Tibial nerve (tissue), 4 donors: Measurements from ENCODE around the gene ATAD3A. TPM values are rescaled to one million over a fixed set of nuclear protein-coding genes. Genes with fewer than 3 reads are reported as not detected.

Experiments used
- DNase-seq, 2 donors: peaks; one replicate each; pipeline ENCODE4 v3.0.0-alpha.2; 2019; ENCODE audit warnings: low spot score in 2 of 2
- H3K27ac ChIP-seq, 4 donors: fragments of 200-600 bp; sonication (generic) in 3 of 4; one replicate each; pipeline ENCODE4 v1.5.1; 2017 to 2019; ENCODE audit warnings: mild to moderate bottlenecking in 1 of 4
- H3K27me3 ChIP-seq, 2 donors: fragments of 200-600 bp; sonication (generic) in 1 of 2; one replicate each; pipeline versions ENCODE4 v1.5.1 to v1.6.0; 2017 to 2019
- H3K36me3 ChIP-seq, 3 donors: fragments of 200-600 bp; sonication (generic); one replicate each; pipeline ENCODE4 v1.5.1; 2018 to 2019
- H3K4me1 ChIP-seq, 4 donors: fragments of 200-600 bp; sonication (generic) in 3 of 4; one replicate each; pipeline ENCODE4 v1.5.1; 2017 to 2019
- H3K4me3 ChIP-seq, 4 donors: fragments of 200-600 bp; sonication (generic) in 3 of 4; one replicate each; pipeline ENCODE4 v1.5.1; 2017 to 2019; ENCODE audit warnings: mild to moderate bottlenecking in 1 of 4, moderate library complexity in 1 of 4
- H3K9me3 ChIP-seq, 4 donors: fragments of 200-600 bp; sonication (generic) in 3 of 4; one replicate each; pipeline ENCODE4 v1.5.1; 2017 to 2019
- EP300 ChIP-seq, 2 donors: sonication (generic); formaldehyde crosslinking; IDR thresholded peaks; one replicate each; pipeline ENCODE4 v1.6.1; 2017; ENCODE audit warnings: antibody characterized with exemption in 2 of 2, mild to moderate bottlenecking in 1 of 2
- POLR2A ChIP-seq, 2 donors: fragments of 450-650 bp; IDR thresholded peaks; one replicate each; pipeline ENCODE4 v1.6.1; 2017; ENCODE audit warnings: antibody characterized with exemption in 2 of 2, mild to moderate bottlenecking in 2 of 2, moderate library complexity in 2 of 2
- WGBS, 2 donors: methylation state at CpG; one replicate each; pipeline ENCODE4 v1.1.5; 2018; 5-methylcytosine and 5-hydroxymethylcytosine counted together
- total RNA-seq, 4 donors: library from RNA; depleted of rRNA; stranded (reverse); fragments of >200 nt; gene quantifications; one replicate each; pipeline ENCODE4 v1.1.0, GENCODE V29; 2016
- TF ChIP-seq, protein P1 (sequence below), 5 experiments: fragments of 200-600 bp in 3 of 5; fragments of 450-650 bp in 2 of 5; sonication (generic) in 3 of 5; IDR thresholded peaks; one replicate each; pipeline ENCODE4 v1.5.1; 2016 to 2019; ENCODE audit warnings: antibody characterized with exemption in 5 of 5, mild to moderate bottlenecking in 3 of 5, moderate library complexity in 2 of 5

ATAD3A gene
- total RNA-seq, 4 donors from 2014 or later = 19.6 to 47.4 (median 27.0) TPM

DNA sequence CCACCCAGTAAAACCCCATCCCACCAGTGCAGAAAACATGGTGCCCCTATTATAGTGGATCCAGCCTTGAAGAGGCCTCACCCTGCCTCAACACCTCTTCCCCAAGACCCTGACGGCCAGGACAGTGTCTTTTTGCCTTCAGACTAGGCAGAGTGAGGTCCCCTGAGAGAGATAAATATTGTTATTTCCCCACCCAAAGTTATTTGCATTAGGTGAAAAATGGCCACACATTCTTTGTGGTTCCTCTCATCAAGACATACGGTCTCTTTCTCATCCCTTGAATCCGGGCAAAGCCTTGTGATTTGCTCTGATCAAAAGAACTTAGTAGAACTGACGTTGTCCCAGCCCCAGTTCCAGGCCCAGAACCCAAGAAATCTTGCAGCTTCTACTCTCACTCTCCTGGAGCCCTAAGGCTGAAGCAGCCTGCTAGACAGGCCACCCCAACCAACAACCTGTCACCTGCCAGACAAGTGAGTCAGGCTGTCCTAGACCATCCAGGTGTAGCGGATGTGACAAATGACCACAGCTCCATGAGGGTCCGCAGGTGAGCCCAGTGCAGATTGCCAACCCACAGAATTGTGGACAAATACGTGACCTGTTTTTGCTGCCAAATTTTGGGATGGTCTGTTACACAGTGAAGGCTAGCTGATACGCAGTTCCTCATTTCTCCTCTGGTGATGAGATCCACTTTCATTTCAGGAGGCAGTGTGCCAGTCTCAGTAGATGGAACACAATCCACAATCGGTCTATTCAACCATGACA lies 70.8 kb downstream of the ATAD3A start:
- Histone ChIP-seq H3K4me3 (no peak overlapping the region), H3K4me1 (no peaks in the 10 kb centered on the region), H3K27me3 (peaks cover 0 to 2% of the 10 kb centered on the region in 2 donors), H3K36me3 (no peaks in the 10 kb centered on the region), H3K27ac (no peak overlapping the region), H3K9me3 (no peaks in the 10 kb centered on the region)
- DNase-seq = no peak
- WGBS, 2 donors = 71 to 72% methylated on average over 9 of the region's 9 CpGs
- TF ChIP-seq EP300 (IDR thresholded peaks at IDR 0.05) (no peak), POLR2A (IDR thresholded peaks at IDR 0.05) (no peak)
- TF ChIP-seq, protein P1, sequence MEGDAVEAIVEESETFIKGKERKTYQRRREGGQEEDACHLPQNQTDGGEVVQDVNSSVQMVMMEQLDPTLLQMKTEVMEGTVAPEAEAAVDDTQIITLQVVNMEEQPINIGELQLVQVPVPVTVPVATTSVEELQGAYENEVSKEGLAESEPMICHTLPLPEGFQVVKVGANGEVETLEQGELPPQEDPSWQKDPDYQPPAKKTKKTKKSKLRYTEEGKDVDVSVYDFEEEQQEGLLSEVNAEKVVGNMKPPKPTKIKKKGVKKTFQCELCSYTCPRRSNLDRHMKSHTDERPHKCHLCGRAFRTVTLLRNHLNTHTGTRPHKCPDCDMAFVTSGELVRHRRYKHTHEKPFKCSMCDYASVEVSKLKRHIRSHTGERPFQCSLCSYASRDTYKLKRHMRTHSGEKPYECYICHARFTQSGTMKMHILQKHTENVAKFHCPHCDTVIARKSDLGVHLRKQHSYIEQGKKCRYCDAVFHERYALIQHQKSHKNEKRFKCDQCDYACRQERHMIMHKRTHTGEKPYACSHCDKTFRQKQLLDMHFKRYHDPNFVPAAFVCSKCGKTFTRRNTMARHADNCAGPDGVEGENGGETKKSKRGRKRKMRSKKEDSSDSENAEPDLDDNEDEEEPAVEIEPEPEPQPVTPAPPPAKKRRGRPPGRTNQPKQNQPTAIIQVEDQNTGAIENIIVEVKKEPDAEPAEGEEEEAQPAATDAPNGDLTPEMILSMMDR (IDR thresholded peaks at IDR 0.05) = no peak

DNA sequence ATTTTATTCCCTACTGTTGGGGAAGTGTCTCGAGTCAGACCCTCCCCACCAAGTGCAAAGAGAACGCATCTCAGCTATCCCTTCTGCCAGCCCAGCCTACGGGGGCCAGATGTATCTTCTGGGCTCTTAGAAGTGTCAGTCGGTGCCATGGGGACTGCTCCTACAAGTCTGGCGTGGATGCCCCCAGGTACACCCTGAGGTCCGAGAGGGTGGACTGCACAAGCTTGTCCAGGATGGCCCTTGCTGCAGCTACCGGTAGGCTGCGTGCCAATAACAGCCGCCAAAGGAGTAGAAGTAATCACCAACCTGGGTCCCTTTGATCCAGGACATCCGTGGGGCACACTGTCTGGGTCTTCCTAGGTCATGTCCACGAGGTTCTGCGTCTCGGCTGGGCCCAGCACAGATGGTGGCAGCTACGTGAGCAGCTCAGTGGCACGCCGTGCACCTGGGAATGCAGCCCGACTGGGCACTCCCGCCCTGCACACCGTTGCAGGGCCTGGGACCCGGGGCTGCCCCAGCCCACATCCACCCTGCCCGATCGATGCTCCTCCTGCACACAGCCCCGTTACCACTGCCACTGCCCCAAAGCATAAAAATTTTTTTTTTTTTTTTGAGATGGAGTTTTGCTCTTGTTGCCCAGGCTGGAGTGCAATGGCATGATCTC lies 71.5 kb downstream of the ATAD3A start:
- Histone ChIP-seq H3K27ac (no peak overlapping the region), H3K27me3 (peaks cover 0 to 2% of the 10 kb centered on the region in 2 donors), H3K36me3 (no peaks in the 10 kb centered on the region), H3K4me1 (no peaks in the 10 kb centered on the region), H3K4me3 (no peak overlapping the region), H3K9me3 (no peaks in the 10 kb centered on the region)
- TF ChIP-seq POLR2A (IDR thresholded peaks at IDR 0.05) (no peak), EP300 (IDR thresholded peaks at IDR 0.05) (no peak)
- TF ChIP-seq, protein P1 (IDR thresholded peaks at IDR 0.05) = no peak
- WGBS, 2 donors = 86 to 87% methylated on average over 14 to 23 of the region's 23 CpGs
- DNase-seq = no peak

Other genes starting within 250 kb of the ATAD3A start
- 10 to 100 TPM; 42.2 to 61.0 (median 53.5) TPM for gene UBE2J2, start 238.3 kb upstream of the ATAD3A start, total RNA-seq
- gene SCNN1D, start 231.7 kb upstream of the ATAD3A start, total RNA-seq = 10 to 100 TPM in 2 of 4 donors, 1 to 10 TPM in 2; 5.4 to 14.9 (median 9.8) TPM
- gene ACAP3, start 204.2 kb upstream of the ATAD3A start, total RNA-seq = 100 to 1,000 TPM in 1 of 4 donors, 10 to 100 TPM in 3; 34.3 to 125 (median 69.6) TPM
- 10 to 100 TPM; 17.5 to 22.2 (median 19.7) TPM for gene PUSL1, start 203.6 kb upstream of the ATAD3A start, total RNA-seq
- 100 to 1,000 TPM; 118 to 241 (median 157) TPM for gene INTS11, start 187.5 kb upstream of the ATAD3A start, total RNA-seq
- gene CPTP, start 187.4 kb upstream of the ATAD3A start, total RNA-seq = 10 to 100 TPM; 12.0 to 24.9 (median 18.8) TPM
- gene TAS1R3, start 180.9 kb upstream of the ATAD3A start, total RNA-seq = 1 to 10 TPM in 1 of 4 donors, under 1 TPM in 3; 0.21 to 1.2 (median 0.63) TPM
- gene DVL1, start 162.7 kb upstream of the ATAD3A start, total RNA-seq = 100 to 1,000 TPM; 130 to 191 (median 144) TPM
- 100 to 1,000 TPM; 351 to 659 (median 448) TPM for gene MXRA8, start 153.6 kb upstream of the ATAD3A start, total RNA-seq
- 100 to 1,000 TPM in 3 of 4 donors, 10 to 100 TPM in 1; 63.9 to 128 (median 105) TPM for gene AURKAIP1, start 137.0 kb upstream of the ATAD3A start, total RNA-seq
- 100 to 1,000 TPM; 311 to 362 (median 339) TPM for gene CCNL2, start 112.8 kb upstream of the ATAD3A start, total RNA-seq
- gene MRPL20, start 104.9 kb upstream of the ATAD3A start, total RNA-seq = 100 to 1,000 TPM in 3 of 4 donors, 10 to 100 TPM in 1; 84.9 to 165 (median 139) TPM
- 10 to 100 TPM; 13.8 to 32.6 (median 19.4) TPM for gene ANKRD65, start 90.9 kb upstream of the ATAD3A start, total RNA-seq
- 100 to 1,000 TPM; 142 to 261 (median 161) TPM for gene VWA1, start 76.5 kb upstream of the ATAD3A start, total RNA-seq
- 1 to 10 TPM in 3 of 4 donors, under 1 TPM in 1; 0.42 to 9.9 (median 3.2) TPM for gene ATAD3C, start 62.5 kb upstream of the ATAD3A start, total RNA-seq
- 10 to 100 TPM; 18.4 to 48.9 (median 22.5) TPM for gene ATAD3B, start 40.4 kb upstream of the ATAD3A start, total RNA-seq
- gene TMEM240, start 28.5 kb downstream of the ATAD3A start, total RNA-seq = 10 to 100 TPM in 1 of 4 donors, 1 to 10 TPM in 2, not detected in 1; 4.0 to 27.3 (median 5.1) TPM
- gene SSU72, start 62.7 kb downstream of the ATAD3A start, total RNA-seq = 100 to 1,000 TPM; 129 to 161 (median 146) TPM
- 1 to 10 TPM; 1.4 to 3.0 (median 2.0) TPM for gene FNDC10, start 88.0 kb downstream of the ATAD3A start, total RNA-seq
- gene MIB2, start 103.3 kb downstream of the ATAD3A start, total RNA-seq = 100 to 1,000 TPM in 1 of 4 donors, 10 to 100 TPM in 3; 50.5 to 108 (median 98.6) TPM
- 1 to 10 TPM; 1.2 to 6.6 (median 3.8) TPM for gene MMP23B, start 120.0 kb downstream of the ATAD3A start, total RNA-seq
- 10 to 100 TPM; 12.6 to 31.8 (median 24.7) TPM for gene CDK11B, start 146.8 kb downstream of the ATAD3A start, total RNA-seq
- 10 to 100 TPM; 38.2 to 67.8 (median 46.1) TPM for gene SLC35E2B, start 180.6 kb downstream of the ATAD3A start, total RNA-seq
- gene CDK11A, start 212.2 kb downstream of the ATAD3A start, total RNA-seq = 10 to 100 TPM; 36.1 to 71.1 (median 54.6) TPM